PC-9 (cell line): Measurements from ENCODE around the gene ITSN2. TPM values are rescaled to one million over a fixed set of nuclear protein-coding genes. Genes with fewer than 3 reads are reported as not detected.

Experiments used
- BruUV-seq: library from RNA; stranded (reverse); fragments of 400-500 nt; replicated peaks from 2 replicates; lab custom pipeline; 2021; lab: Mats Ljungman, UMichigan
- CTCF ChIA-PET: fragments of 300-600 bp; sonication (Branson Sonifier 250); formaldehyde crosslinking; loops from one replicate; lab custom pipeline; 2022; ENCODE audit warnings: antibody characterized with exemption; lab: Charles Lee
- POLR2A ChIA-PET: fragments of 300-600 bp; sonication (Branson Sonifier 250); formaldehyde crosslinking; loops from one replicate; lab custom pipeline; 2022; ENCODE audit warnings: antibody characterized with exemption; ENCODE audit not compliant: unreplicated experiment; lab: Charles Lee
- DNase-seq, 2 experiments: peaks; one replicate each; pipeline versions ENCODE4 v3.0.0 to v3.0.0-alpha.2; 2015 to 2022; ENCODE audit warnings: mixed read lengths in 1 of 2
- H2AFZ ChIP-seq: fragments of 200-600 bp; sonication (generic); 2 replicates; pipeline ENCODE4 v1.8.1; 2017; ENCODE audit warnings: antibody characterized with exemption
- H3F3A ChIP-seq: fragments of 200-600 bp; sonication (generic); 2 replicates; pipeline ENCODE4 v1.8.1; 2017; ENCODE audit warnings: antibody characterized with exemption, mild to moderate bottlenecking, low read depth; ENCODE audit not compliant: insufficient read depth
- H3K27ac ChIP-seq: fragments of 200-600 bp; sonication (generic); 2 replicates; pipeline ENCODE4 v1.6.1; 2016; ENCODE audit warnings: mixed run types
- H3K27me3 ChIP-seq: fragments of 200-600 bp; sonication (generic); 2 replicates; pipeline ENCODE4 v1.6.1; 2016; ENCODE audit warnings: low read depth, mixed run types; ENCODE audit not compliant: insufficient read depth
- H3K36me3 ChIP-seq: fragments of 200-600 bp; sonication (generic); 2 replicates; pipeline ENCODE4 v1.6.1; 2016; ENCODE audit warnings: low read depth, mixed run types
- H3K4me1 ChIP-seq: fragments of 200-600 bp; sonication (generic); replicated peaks from 2 replicates; pipeline ENCODE4 v1.6.1; 2016; ENCODE audit warnings: mixed run types; ENCODE audit not compliant: insufficient read depth
- H3K4me2 ChIP-seq: fragments of 200-600 bp; sonication (generic); 2 replicates; pipeline ENCODE4 v1.6.1; 2017; ENCODE audit warnings: mixed run types
- H3K4me3 ChIP-seq: fragments of 200-600 bp; sonication (generic); 2 replicates; pipeline ENCODE4 v1.6.1; 2016; ENCODE audit warnings: mixed run types
- H3K79me2 ChIP-seq: fragments of 200-600 bp; sonication (generic); 2 replicates; pipeline ENCODE4 v1.6.1; 2017; ENCODE audit warnings: low read depth, mixed run types
- H3K9me2 ChIP-seq: fragments of 200-600 bp; sonication (generic); 2 replicates; pipeline ENCODE4 v1.8.1; 2017; ENCODE audit warnings: mild to moderate bottlenecking; ENCODE audit not compliant: insufficient read depth
- H3K9me3 ChIP-seq: fragments of 200-600 bp; sonication (generic); 2 replicates; pipeline ENCODE4 v1.8.1; 2016; ENCODE audit warnings: low read depth; ENCODE audit not compliant: insufficient read depth
- H4K20me1 ChIP-seq: fragments of 200-600 bp; sonication (generic); 2 replicates; pipeline ENCODE4 v1.8.1; 2017; ENCODE audit not compliant: insufficient read depth
- CTCF ChIP-seq: fragments of 200-600 bp; sonication (generic); conservative IDR thresholded peaks from 2 replicates; pipeline ENCODE4 v1.6.1; 2017; ENCODE audit warnings: mixed run types, antibody characterized with exemption, mild to moderate bottlenecking, moderate library complexity
- EZH2 ChIP-seq: fragments of 200-600 bp; sonication (generic); IDR thresholded peaks from 2 replicates; pipeline ENCODE4 v1.8.0; 2017; ENCODE audit warnings: antibody characterized with exemption, low read depth
- intact Hi-C: fragments of 100-400 bp; cut with micrococcal nuclease; formaldehyde crosslinking; loops from one replicate; pipeline ENCODE4 v1.10.0; 2022; ENCODE audit not compliant: unreplicated experiment
- total RNA-seq: library from RNA; stranded (reverse); gene quantifications from 2 replicates; pipeline ENCODE4 v1.2.3, GENCODE V29; 2021

Gene ITSN2
- total RNA-seq, 1 experiment from 2014 or later, result 28.4 TPM

GRCh38 chr2:24304631-24305030 is 55.7 kb downstream of the ITSN2 start:
- H3K4me3 ChIP-seq, result no peak overlapping the region
- no peaks in the 10 kb centered on the region for H3K79me2 ChIP-seq
- H3K9me3 ChIP-seq, result no peaks in the 10 kb centered on the region
- H3K4me2 ChIP-seq, result no peak overlapping the region
- no peaks in the 10 kb centered on the region for H3K4me1 ChIP-seq
- no peaks in the 10 kb centered on the region for H3K9me2 ChIP-seq
- DNase-seq, result no peak
- ChIA-PET POLR2A (no interaction called here), CTCF (no interaction called here)
- no peaks in the 10 kb centered on the region for H4K20me1 ChIP-seq
- H3F3A ChIP-seq, result peaks cover 4% of the 10 kb centered on the region; the same call in 1 of the 2 replicates
- BruUV-seq, result no TSS peak
- no peak overlapping the region for H2AFZ ChIP-seq
- intact Hi-C loops, result no loop called here
- H3K27me3 ChIP-seq, result no peaks in the 10 kb centered on the region
- no peak for TF ChIP-seq CTCF
- TF ChIP-seq EZH2, result no peak
- no peak overlapping the region for H3K27ac ChIP-seq
- peaks cover 22% of the 10 kb centered on the region; the same call in 1 of the 2 replicates for H3K36me3 ChIP-seq

GRCh38 chr2:24304098-24304497 is 56.2 kb downstream of the ITSN2 start:
- no TSS peak for BruUV-seq
- H3K79me2 ChIP-seq, result no peaks in the 10 kb centered on the region
- peaks cover 22% of the 10 kb centered on the region; the same call in 1 of the 2 replicates for H3K36me3 ChIP-seq
- no peak overlapping the region for H3K27ac ChIP-seq
- H3F3A ChIP-seq, result peaks cover 4% of the 10 kb centered on the region; the same call in 1 of the 2 replicates
- intact Hi-C loops, result no loop called here
- CTCF ChIA-PET, result no interaction called here
- no peak for DNase-seq
- H3K4me2 ChIP-seq, result no peak overlapping the region
- no peaks in the 10 kb centered on the region for H3K4me1 ChIP-seq
- no peak for TF ChIP-seq CTCF
- H3K9me3 ChIP-seq, result no peaks in the 10 kb centered on the region
- POLR2A ChIA-PET, result no interaction called here
- no peaks in the 10 kb centered on the region for H4K20me1 ChIP-seq
- no peak overlapping the region for H2AFZ ChIP-seq
- no peaks in the 10 kb centered on the region for H3K27me3 ChIP-seq
- no peak overlapping the region for H3K4me3 ChIP-seq
- no peaks in the 10 kb centered on the region for H3K9me2 ChIP-seq

GRCh38 chr2:24301599-24301998 is 58.7 kb downstream of the ITSN2 start:
- H3K36me3 ChIP-seq, result peaks cover 24% of the 10 kb centered on the region
- ChIA-PET CTCF (no interaction called here), POLR2A (no interaction called here)
- H3K4me3 ChIP-seq, result no peak overlapping the region
- no TSS peak for BruUV-seq
- H4K20me1 ChIP-seq, result no peaks in the 10 kb centered on the region
- DNase-seq, result no peak
- H3K4me2 ChIP-seq, result no peak overlapping the region
- intact Hi-C loops, result no loop called here
- no peak for TF ChIP-seq CTCF
- TF ChIP-seq EZH2, result no peak
- no peaks in the 10 kb centered on the region for H3K4me1 ChIP-seq
- no peaks in the 10 kb centered on the region for H3K27me3 ChIP-seq
- H3K9me3 ChIP-seq, result no peaks in the 10 kb centered on the region
- H3K9me2 ChIP-seq, result no peaks in the 10 kb centered on the region
- no peaks in the 10 kb centered on the region for H3K79me2 ChIP-seq
- H3K27ac ChIP-seq, result no peak overlapping the region
- no peak overlapping the region for H2AFZ ChIP-seq
- peaks cover 4% of the 10 kb centered on the region; the same call in 1 of the 2 replicates for H3F3A ChIP-seq
